T-helper 2 cell treated with Interferon-gamma antibody and Interleukin-4, amounts not matched to agents 5 μg/mL and 100 μg/mL, for 36 hours (primary cell): Measurements from ENCODE around the gene SKIC3.

Experiments
- DNase-seq: peaks from one replicate; pipeline ENCODE4 v3.0.0; 2021; ENCODE audit warnings: low spot score
- H3K27ac Mint-ChIP-seq: one replicate; pipeline ENCODE4 v1.8.0; 2021; ENCODE audit warnings: mild to moderate bottlenecking, mixed read lengths
- H3K27me3 Mint-ChIP-seq: one replicate; pipeline ENCODE4 v1.8.0; 2021; ENCODE audit warnings: low read depth, mixed read lengths
- H3K36me3 Mint-ChIP-seq: one replicate; pipeline ENCODE4 v1.8.0; 2021; ENCODE audit warnings: low read depth, mixed read lengths
- H3K4me1 Mint-ChIP-seq: one replicate; pipeline ENCODE4 v1.8.0; 2021; ENCODE audit warnings: low read depth, mixed read lengths
- H3K4me3 Mint-ChIP-seq: one replicate; pipeline ENCODE4 v1.8.0; 2022; ENCODE audit warnings: mild to moderate bottlenecking, moderate library complexity, mixed read lengths
- H3K9me3 Mint-ChIP-seq: one replicate; pipeline ENCODE4 v1.8.0; 2021; ENCODE audit warnings: mixed read lengths

SKIC3 gene

DNA sequence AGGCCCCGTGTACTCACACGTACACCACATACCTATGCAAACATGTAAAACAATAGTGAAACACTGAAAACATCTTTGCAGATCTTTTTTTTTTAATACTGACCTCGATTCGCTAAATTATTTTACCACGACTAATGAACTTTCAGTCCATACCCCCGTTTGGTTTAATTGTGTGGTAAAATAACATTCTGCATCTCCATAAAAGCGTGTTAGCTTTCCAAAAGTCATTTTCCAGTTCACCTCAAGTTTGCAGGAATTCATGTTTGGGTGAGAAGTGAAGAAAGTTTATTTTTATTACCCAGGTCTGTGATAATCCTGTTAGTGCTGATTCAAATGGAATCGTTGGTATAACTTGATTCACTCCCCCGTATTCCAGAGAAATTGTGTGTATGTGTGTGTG lies 776 bp upstream of the SKIC3 start:
- Mint-ChIP-seq H3K27ac (peak overlapping the region; percentile 94), H3K4me3 (peak overlapping the region; percentile 88), H3K9me3 (no peaks in the 10 kb centered on the region), H3K36me3 (peaks cover 8% of the 10 kb centered on the region), H3K27me3 (no peaks in the 10 kb centered on the region), H3K4me1 (peaks cover 34% of the 10 kb centered on the region)
- no peak for DNase-seq

- Mint-ChIP-seq H3K4me1 (peaks cover 35% of the 10 kb centered on the region), H3K36me3 (peaks cover 11% of the 10 kb centered on the region), H3K27me3 (no peaks in the 10 kb centered on the region), H3K27ac (peak overlapping the region; percentile 94), H3K4me3 (peak overlapping the region; percentile 88), H3K9me3 (no peaks in the 10 kb centered on the region)
- no peak for DNase-seq
Observed at GRCh38 chr5:95554331-95554646, 488 bp downstream of the SKIC3 start.

GRCh38 chr5:95549030-95549429 lies 5.7 kb downstream of the SKIC3 start:
- peaks cover 27% of the 10 kb centered on the region for H3K4me1 Mint-ChIP-seq
- no peak overlapping the region for H3K27ac Mint-ChIP-seq
- peaks cover 29% of the 10 kb centered on the region for H3K36me3 Mint-ChIP-seq
- no peak for DNase-seq
- H3K9me3 Mint-ChIP-seq: no peaks in the 10 kb centered on the region
- no peak overlapping the region for H3K4me3 Mint-ChIP-seq
- H3K27me3 Mint-ChIP-seq: no peaks in the 10 kb centered on the region

DNA sequence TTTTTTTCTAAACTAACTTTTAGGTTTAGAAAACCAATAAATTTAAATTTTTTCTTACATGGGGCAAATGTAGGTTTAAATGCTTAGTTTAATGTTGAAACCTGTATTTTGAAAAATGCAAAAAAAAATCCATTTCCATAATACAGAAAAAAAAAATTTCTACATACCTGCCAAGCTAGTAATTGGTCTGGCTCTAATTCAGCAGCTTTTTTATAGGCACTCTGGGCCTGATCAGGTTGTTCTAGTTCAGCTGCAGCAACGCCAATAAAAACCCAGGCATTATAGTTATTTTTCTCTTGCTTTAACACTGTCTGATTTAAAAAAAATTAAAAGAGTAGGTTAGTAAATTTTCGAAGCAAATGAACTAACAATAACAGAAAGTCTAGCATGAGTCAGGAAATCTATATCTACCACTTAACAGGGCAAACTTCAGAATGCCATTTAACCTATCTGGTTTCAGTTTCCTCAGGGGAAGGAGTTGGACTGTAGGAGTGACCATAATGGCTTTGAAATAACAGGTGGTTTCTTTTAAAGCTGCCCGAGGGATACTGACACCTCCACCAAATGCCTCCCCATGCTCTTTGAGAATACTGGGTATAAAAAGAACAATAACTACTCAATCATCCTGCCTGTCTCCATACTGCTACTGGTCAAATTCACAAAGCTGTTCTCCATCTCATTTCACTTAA lies 11.6 kb downstream of the SKIC3 start:
- peaks cover 6% of the 10 kb centered on the region for H3K4me1 Mint-ChIP-seq

DNA sequence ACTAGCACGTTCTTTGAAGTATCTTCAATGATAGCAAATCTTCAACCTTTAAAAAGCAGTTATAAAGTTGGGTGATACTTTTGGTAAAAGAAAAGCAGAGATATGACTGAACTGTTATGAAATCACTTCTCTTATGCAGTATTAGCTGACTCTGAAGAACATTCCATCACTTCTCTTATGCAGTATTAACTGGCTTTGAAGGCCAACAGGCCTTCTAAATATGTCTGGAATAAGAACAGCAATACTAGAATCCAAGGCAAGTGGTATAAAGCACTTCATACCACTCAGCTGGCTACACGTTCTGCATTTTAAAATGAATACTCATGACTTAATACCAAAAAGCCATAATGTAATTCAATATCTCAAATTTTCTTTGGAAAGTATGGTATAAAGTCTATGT lies 17.3 kb downstream of the SKIC3 start:
- H3K27ac Mint-ChIP-seq: no peak overlapping the region

More for the DNA sequence above, 11.6 kb downstream of the SKIC3 start:
- H3K9me3 Mint-ChIP-seq: no peaks in the 10 kb centered on the region
- no peak for DNase-seq
- peaks cover 38% of the 10 kb centered on the region for H3K36me3 Mint-ChIP-seq
- no peaks in the 10 kb centered on the region for H3K27me3 Mint-ChIP-seq
- H3K4me3 Mint-ChIP-seq: no peak overlapping the region
- no peak overlapping the region for H3K27ac Mint-ChIP-seq

DNA sequence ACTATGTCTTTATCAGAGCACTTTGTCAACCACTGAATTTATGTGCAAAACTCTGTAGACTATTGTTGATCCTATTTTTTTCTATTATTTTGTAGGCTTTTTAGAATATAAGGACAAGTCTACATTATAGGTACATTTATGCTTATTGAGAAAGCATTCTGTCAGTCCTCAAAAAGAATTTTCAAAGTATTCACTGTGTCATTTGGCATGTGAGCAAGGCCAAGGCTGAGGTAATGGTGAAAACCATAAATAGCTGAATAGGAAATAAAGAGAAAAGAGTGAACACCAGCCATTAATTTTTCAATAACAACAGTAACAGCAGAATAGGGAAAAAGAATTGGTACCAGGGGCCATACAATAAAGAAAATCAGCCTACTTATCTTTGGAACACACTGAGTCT lies 21.0 kb downstream of the SKIC3 start:
- peaks cover 11% of the 10 kb centered on the region for H3K4me1 Mint-ChIP-seq
- no peak for DNase-seq
- H3K27ac Mint-ChIP-seq: no peak overlapping the region
- H3K9me3 Mint-ChIP-seq: no peaks in the 10 kb centered on the region
- H3K36me3 Mint-ChIP-seq: peaks cover 56% of the 10 kb centered on the region
- no peak overlapping the region for H3K4me3 Mint-ChIP-seq
- H3K27me3 Mint-ChIP-seq: no peaks in the 10 kb centered on the region

More for the DNA sequence above, 17.3 kb downstream of the SKIC3 start:
- peaks cover 57% of the 10 kb centered on the region for H3K36me3 Mint-ChIP-seq
- DNase-seq: no peak
- no peak overlapping the region for H3K4me3 Mint-ChIP-seq
- H3K4me1 Mint-ChIP-seq: peaks cover 9% of the 10 kb centered on the region
- no peaks in the 10 kb centered on the region for H3K27me3 Mint-ChIP-seq
- H3K9me3 Mint-ChIP-seq: no peaks in the 10 kb centered on the region

DNA sequence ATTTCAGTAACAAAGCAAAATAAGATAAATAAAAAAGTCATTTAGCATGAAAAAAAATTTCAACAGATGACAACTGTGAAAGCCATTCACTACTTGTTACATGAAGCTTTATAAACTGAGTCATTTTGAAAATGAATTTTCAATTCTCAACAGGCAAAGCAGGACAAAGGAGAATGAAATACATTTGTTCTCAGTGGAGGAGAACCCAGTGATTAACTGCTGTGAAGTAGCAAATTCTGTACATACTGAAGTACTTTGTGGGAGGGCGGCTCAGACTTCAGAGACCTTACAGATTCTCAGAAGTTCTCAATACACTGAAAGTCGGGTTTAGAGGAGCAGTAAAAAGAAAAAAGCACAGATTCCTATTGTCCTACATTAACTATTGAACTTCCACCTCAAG lies 21.7 kb downstream of the SKIC3 start:
- no peak for DNase-seq
- no peak overlapping the region for H3K4me3 Mint-ChIP-seq
- H3K27me3 Mint-ChIP-seq: no peaks in the 10 kb centered on the region
- peaks cover 15% of the 10 kb centered on the region for H3K4me1 Mint-ChIP-seq
- no peak overlapping the region for H3K27ac Mint-ChIP-seq
- peaks cover 58% of the 10 kb centered on the region for H3K36me3 Mint-ChIP-seq
- no peaks in the 10 kb centered on the region for H3K9me3 Mint-ChIP-seq

DNA sequence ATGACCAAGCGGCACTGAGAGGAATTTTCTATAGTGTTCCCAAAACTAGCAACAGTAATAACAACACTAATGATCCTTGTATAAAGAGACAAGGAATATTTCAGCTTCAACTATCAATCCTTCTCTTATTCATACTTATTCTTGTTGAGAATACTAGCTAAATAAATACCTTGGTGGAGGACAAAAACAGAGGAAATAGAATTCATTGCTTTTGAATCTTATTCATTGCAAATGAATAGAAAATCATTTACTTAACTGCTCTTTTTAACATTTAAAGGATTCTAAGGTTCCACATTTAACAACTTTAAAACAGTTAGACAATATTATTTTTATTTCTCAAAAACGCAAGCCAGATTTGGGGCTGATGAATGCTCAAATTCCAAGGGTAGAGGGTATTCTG lies 22.4 kb downstream of the SKIC3 start:
- no peaks in the 10 kb centered on the region for H3K27me3 Mint-ChIP-seq
- H3K27ac Mint-ChIP-seq: no peak overlapping the region
- DNase-seq: no peak
- peaks cover 64% of the 10 kb centered on the region for H3K36me3 Mint-ChIP-seq
- no peak overlapping the region for H3K4me3 Mint-ChIP-seq
- H3K9me3 Mint-ChIP-seq: no peaks in the 10 kb centered on the region
- H3K4me1 Mint-ChIP-seq: peaks cover 17% of the 10 kb centered on the region

DNA sequence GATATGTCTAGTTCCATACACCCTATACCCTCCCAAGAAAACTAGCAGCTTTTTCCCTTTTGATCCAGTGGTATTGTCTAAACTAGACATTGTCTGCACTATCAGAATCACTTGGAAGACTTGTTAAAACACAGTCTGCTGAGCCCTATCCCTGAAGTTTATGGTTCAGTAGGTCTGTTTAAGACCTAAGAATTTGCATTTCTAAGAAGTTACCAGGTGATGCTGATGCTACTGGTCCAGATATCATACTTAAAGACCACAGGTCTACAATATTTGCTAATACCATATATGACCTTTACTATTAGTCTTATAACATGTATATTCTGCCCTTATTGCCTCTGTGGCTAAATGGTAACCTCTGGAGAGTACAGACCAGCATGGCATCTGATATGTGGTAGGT lies 23.3 kb downstream of the SKIC3 start:
- H3K27ac Mint-ChIP-seq: no peak overlapping the region
- H3K4me3 Mint-ChIP-seq: no peak overlapping the region
- H3K4me1 Mint-ChIP-seq: peaks cover 17% of the 10 kb centered on the region
- no peak for DNase-seq
- no peaks in the 10 kb centered on the region for H3K27me3 Mint-ChIP-seq
- no peaks in the 10 kb centered on the region for H3K9me3 Mint-ChIP-seq
- H3K36me3 Mint-ChIP-seq: peaks cover 62% of the 10 kb centered on the region

- H3K4me1 Mint-ChIP-seq: peaks cover 20% of the 10 kb centered on the region
- DNase-seq: no peak
- no peaks in the 10 kb centered on the region for H3K9me3 Mint-ChIP-seq
- no peak overlapping the region for H3K27ac Mint-ChIP-seq
- H3K4me3 Mint-ChIP-seq: no peak overlapping the region
- H3K36me3 Mint-ChIP-seq: peaks cover 60% of the 10 kb centered on the region
- no peaks in the 10 kb centered on the region for H3K27me3 Mint-ChIP-seq
Observed at GRCh38 chr5:95530416-95530815, 24.4 kb downstream of the SKIC3 start.

- H3K4me1 Mint-ChIP-seq: peaks cover 13% of the 10 kb centered on the region
- no peak for DNase-seq
- no peak overlapping the region for H3K4me3 Mint-ChIP-seq
- peaks cover 48% of the 10 kb centered on the region for H3K36me3 Mint-ChIP-seq
- no peaks in the 10 kb centered on the region for H3K27me3 Mint-ChIP-seq
- H3K9me3 Mint-ChIP-seq: no peaks in the 10 kb centered on the region
- no peak overlapping the region for H3K27ac Mint-ChIP-seq
Observed at GRCh38 chr5:95528565-95528964, 26.2 kb downstream of the SKIC3 start.

DNA sequence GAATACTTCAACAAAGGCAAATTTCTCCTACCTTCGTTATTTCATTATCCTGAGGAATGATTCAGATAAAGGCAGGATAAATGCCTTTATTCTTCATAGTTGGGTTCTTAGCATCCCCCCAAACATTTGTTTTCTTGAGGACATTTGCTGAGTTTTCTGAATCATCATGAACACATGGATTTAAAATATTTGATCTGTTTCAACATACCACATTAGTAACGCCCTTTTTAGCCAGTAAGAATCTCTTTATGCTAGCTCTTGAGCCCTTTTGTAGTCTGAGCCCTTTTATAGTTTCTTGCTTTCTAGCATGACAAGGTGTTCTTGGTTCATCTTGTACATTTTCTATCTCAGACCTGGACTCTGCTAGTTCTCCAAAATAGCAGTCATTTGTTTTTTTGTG lies 27.9 kb downstream of the SKIC3 start:
- H3K27me3 Mint-ChIP-seq: no peaks in the 10 kb centered on the region
- no peaks in the 10 kb centered on the region for H3K9me3 Mint-ChIP-seq
- H3K4me1 Mint-ChIP-seq: peaks cover 11% of the 10 kb centered on the region
- H3K27ac Mint-ChIP-seq: no peak overlapping the region
- DNase-seq: no peak
- H3K4me3 Mint-ChIP-seq: no peak overlapping the region
- peaks cover 40% of the 10 kb centered on the region for H3K36me3 Mint-ChIP-seq

DNA sequence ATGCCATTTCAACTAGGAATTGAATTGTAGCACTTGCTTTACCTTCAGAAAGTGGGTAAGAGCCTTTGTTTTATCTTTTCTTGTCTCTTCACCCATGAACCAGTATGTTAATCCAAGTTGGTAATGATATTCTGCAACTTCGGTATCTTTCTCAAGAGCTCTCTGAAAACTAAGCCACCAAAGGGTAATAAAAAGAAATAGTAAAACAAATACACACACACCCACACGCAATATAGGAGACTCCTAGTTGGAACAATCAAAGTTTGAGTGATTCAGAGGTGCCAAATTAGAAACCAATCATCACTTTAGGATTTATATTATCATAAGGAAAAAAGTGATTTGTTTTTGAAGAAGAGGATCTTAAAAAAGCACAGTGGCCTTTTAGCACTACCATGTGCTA lies 30.4 kb downstream of the SKIC3 start:
- Mint-ChIP-seq H3K36me3 (peaks cover 42% of the 10 kb centered on the region), H3K9me3 (no peaks in the 10 kb centered on the region), H3K4me1 (peaks cover 11% of the 10 kb centered on the region), H3K27me3 (no peaks in the 10 kb centered on the region), H3K4me3 (no peak overlapping the region), H3K27ac (no peak overlapping the region)
- no peak for DNase-seq

DNA sequence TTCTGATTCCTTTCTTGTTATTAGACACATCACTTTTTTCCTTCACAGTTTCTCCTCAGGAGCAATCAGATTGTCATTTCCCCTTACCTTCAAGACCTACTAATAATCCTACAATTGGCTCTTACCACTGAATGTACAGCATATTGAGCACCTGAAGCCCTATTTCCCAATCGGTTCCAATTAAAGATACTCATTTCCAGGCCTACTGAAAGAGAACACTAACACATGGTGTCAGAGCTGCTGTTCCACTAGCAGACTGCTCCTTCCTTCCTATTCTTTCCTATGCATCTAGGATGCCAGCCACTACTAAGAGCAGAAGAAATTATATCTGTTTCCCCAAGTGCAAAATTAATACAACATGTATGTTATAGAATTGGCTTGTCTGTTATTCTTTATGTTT lies 34.6 kb downstream of the SKIC3 start:
- DNase-seq: no peak
- Mint-ChIP-seq H3K27me3 (no peaks in the 10 kb centered on the region), H3K27ac (no peak overlapping the region), H3K36me3 (peaks cover 37% of the 10 kb centered on the region), H3K4me3 (no peak overlapping the region), H3K4me1 (no peaks in the 10 kb centered on the region), H3K9me3 (no peaks in the 10 kb centered on the region)

GRCh38 chr5:95519681-95520080 lies 35.1 kb downstream of the SKIC3 start:
- Mint-ChIP-seq H3K27ac (no peak overlapping the region), H3K4me3 (no peak overlapping the region), H3K27me3 (no peaks in the 10 kb centered on the region), H3K36me3 (peaks cover 40% of the 10 kb centered on the region), H3K9me3 (no peaks in the 10 kb centered on the region), H3K4me1 (no peaks in the 10 kb centered on the region)
- no peak for DNase-seq
